ENCODE data around the gene MIEF1.

MIEF1 gene

GRCh38 chr22:39471381-39472141 lies 30.5 kb upstream of the MIEF1 start:
- DNase-seq: no peak

- no peak for DNase-seq
Measured at GRCh38 chr22:39472570-39473556, 29.2 kb upstream of the MIEF1 start.

DNA sequence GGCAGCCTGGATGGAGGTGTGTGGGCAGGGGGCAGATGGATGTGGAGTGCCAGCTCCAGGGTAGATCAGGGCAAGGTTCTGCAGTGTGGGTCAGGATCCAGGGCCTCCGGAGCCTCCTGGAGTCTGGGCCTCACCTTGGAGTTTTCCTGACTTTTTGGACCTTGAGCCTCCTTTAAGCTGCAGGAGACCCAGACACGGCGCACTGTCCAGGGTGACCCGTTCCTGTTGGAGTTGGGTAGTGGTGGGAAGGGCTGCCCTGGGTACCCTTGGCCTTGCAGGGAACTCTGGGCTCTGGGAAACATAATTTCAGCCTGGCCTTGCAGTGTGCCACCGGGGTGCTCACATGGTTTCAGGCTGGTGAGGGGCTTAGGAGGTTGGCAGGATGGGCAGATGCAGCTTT lies 28.2 kb upstream of the MIEF1 start:
- DNase-seq: no peak

DNA sequence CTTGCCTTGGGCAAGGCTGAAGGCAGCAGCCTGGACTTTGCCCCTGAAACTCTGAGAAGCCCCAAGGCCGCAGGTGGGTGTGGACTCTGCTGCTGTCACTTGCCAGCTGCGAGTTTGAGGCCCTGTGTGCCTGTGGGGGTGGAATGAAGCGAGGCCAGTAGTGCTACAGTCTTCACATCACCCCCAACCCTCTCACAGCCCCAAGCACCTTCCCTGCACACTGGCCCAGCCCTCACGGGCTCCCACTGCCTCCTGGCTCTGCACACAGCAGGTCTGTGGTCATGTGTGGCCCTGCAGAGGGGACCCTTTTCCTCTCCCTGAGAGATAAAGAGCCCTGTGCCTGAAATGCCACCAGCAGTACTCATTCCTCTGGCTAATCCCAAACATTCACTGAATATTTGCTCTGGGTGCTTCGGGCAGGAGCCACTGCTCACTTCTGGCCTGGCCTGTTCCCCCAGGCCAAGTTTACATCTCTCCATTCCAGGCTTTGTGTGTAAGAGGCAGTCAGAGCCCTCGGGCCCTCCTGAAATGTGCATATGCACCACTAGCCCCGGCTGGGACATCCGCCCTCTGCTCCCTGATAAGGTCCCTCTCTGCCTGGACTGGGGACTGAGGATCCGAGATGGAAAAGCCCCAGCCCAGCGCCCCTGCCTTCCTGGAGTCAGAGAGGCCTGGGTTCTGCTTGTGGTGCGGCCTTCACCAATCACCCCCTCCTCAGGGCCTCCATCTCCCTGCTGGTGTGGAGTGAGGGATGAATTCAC lies 27.6 kb upstream of the MIEF1 start:
- no peak for DNase-seq

- no peak for DNase-seq
Measured at GRCh38 chr22:39475337-39475736, 26.8 kb upstream of the MIEF1 start.

- no peak for DNase-seq
Measured at GRCh38 chr22:39475902-39476301, 26.2 kb upstream of the MIEF1 start.

DNA sequence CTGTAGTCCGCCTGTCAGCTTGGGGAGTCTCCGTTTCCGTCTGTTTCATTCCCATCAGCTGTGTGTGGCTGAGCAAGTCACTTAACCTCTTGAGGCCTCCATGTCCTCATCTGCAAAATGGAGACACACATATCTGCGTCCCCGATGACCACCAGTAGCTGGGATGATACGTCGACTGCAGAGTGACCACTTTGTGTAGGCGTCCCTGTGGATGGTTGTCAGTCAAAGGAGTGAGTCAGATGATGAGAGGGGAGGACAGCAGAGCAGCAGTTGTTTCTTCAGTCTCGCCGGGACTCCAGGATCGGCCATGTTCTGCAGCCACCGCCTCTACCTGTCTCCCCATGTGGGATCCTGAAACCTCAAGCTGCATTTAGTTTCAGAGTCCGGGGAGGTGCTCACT lies 25.4 kb upstream of the MIEF1 start:
- no peak for DNase-seq

DNA sequence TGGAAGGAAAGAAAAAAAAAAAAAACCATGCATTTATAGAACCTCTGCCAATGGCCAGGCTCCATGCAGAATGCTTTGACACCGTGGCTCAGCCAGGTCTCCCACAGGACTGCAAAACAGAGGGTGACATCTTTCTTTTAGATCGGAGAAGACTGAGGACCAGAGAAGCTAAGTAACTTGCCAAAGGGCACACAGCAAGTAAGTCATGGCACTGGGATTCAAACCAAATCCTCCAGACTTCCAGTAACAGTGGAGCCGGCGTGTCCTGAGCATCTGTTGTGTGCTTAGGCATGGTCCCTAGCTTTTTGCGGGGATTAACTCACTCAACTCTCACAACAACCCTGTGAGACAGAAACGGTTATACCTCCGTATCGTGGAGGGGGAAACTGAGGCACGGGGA lies 24.5 kb upstream of the MIEF1 start:
- no peak for DNase-seq

- no peak for DNase-seq
Measured at GRCh38 chr22:39478441-39478850, 23.6 kb upstream of the MIEF1 start.

- DNase-seq: no peak
Measured at GRCh38 chr22:39479254-39479653, 22.8 kb upstream of the MIEF1 start.

GRCh38 chr22:39480557-39480956 lies 21.5 kb upstream of the MIEF1 start:
- no peak for DNase-seq

- no peak for DNase-seq
Measured at GRCh38 chr22:39481054-39481453, 21.0 kb upstream of the MIEF1 start.

- no peak for DNase-seq
Measured at GRCh38 chr22:39481595-39481994, 20.5 kb upstream of the MIEF1 start.

- DNase-seq: no peak
Measured at GRCh38 chr22:39482768-39483167, 19.3 kb upstream of the MIEF1 start.

DNA sequence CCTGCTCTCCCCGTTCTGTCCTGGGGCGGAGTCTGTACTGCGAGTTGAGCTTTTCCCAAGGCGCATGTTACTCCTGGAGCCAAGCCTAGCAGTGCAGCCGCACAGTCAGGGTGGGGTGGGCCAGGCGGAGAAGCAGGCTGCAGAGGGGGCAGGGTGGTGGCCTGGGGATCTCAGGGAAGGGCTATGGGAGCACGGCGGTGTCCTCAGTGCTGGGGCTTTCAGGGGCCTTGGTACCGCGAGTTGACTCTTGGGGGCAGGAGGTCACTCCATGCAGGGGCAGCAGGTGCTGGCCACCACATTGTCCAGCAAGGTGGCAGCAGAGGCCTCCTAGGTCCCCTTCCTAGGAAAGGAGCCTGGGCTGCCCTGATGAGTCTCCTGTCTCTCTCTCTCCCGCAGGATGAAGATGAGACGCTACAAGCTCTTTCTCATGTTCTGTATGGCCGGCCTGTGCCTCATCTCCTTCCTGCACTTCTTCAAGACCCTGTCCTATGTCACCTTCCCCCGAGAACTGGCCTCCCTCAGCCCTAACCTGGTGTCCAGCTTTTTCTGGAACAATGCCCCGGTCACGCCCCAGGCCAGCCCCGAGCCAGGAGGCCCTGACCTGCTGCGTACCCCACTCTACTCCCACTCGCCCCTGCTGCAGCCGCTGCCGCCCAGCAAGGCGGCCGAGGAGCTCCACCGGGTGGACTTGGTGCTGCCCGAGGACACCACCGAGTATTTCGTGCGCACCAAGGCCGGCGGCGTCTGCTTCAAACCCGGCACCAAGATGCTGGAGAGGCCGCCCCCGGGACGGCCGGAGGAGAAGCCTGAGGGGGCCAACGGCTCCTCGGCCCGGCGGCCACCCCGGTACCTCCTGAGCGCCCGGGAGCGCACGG lies 14.9 kb upstream of the MIEF1 start:
- no peak for DNase-seq

- DNase-seq: no peak
Measured at GRCh38 chr22:39487826-39488520, 14.1 kb upstream of the MIEF1 start.

DNA sequence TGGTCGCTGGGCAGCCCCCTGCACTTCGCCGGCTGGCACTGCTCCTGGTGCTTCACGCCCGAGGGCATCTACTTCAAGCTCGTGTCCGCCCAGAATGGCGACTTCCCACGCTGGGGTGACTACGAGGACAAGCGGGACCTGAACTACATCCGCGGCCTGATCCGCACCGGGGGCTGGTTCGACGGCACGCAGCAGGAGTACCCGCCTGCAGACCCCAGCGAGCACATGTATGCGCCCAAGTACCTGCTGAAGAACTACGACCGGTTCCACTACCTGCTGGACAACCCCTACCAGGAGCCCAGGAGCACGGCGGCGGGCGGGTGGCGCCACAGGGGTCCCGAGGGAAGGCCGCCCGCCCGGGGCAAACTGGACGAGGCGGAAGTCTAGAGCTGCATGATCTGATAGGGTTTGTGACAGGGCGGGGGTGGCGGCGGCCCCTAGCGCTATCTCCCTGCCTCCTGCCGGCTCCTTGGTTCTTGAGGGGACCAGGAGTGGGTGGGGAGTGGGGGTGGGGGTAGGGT lies 13.5 kb upstream of the MIEF1 start:
- DNase-seq: no peak

DNA sequence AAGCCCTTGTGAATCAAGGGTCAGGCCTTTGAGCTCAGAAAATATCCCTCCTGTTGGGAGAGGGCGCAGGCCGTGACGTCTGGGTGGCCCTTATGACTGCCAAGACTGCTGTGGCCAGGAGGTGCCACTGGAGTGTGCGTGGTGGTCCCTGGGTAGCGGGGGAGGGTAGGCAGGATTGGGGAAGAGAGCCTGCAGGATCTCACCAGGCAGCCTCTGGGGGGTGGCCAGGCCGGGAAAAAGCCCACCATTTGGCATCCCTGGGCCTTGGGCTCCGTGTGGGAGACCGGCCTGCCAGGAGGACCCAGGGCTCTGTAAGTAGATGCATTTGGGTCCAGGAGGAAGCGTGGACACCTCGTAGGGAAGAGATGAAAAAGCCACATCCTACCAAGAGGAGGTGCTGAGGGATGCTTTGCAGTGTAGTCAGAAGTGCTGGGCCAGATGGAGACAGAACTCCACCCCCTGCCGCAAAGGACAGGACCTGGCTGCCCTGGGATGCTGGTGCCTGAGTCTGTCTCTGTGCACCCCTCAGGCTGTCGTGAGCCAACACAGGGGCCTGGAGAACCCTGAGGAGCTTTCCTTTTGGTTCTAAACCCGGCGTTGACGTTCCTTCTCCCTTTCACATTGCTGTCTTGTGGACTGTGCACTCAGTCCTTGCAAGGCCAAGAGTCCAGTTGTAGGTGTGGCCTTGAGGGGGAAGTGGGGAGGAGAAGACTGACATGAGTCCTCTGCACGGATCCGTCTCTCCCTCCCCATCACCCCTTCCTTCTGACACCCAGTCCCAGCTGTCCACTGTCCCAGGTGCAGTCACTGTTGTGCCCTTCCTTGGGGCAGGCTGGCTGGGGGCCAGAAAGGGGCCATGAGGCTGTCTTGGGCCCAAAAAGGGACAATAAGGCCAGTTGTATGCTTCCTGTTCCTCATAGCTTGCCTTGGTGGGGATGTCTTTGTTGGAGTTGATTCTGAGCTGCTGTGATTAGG lies 12.7 kb upstream of the MIEF1 start:
- DNase-seq: no peak

- no peak for DNase-seq
Measured at GRCh38 chr22:39490135-39490798, 11.8 kb upstream of the MIEF1 start.
